Retinal pigment epithelial cell (primary cell): ENCODE results near the gene HIVEP1.
A peak's percentile ranks its signal among the peaks of the same experiment; 100 is the strongest.

ENCODE experiments used
- DNase-seq: peaks from one replicate; pipeline ENCODE4 v3.0.0-alpha.2; 2010; ENCODE audit warnings: low read depth
- H3K4me3 ChIP-seq: 2 replicates; pipeline ENCODE4 v1.5.1; 2011; ENCODE audit warnings: mild to moderate bottlenecking, low read length, control low read depth, moderate library complexity
- TF ChIP-seq, protein P1 (sequence below): conservative IDR thresholded peaks from 2 replicates; pipeline ENCODE4 v1.5.1; 2011; ENCODE audit warnings: low read depth, low read length, control low read depth, inconsistent platforms

The HIVEP1 gene

DNA sequence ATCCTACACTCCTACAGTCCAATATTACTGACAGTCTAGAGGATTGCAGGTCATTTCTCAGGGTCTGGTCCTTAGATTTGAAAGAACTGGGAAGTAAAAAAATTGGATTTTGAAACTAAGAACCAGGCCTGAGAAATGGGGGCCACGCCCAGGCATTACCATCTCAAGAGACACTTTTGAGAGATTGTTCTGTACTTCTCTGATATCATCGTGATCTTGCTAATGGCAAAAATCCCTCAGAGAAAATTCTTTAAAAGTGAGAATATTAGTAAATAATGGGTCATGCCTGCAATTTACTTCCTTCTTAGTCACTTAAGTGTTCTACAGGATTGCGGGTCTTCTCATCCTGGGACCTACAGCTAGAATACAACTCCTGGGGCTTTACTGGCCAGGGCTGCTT, 42.0 kb upstream of the HIVEP1 start:
- DNase-seq, result no peak
- H3K4me3 ChIP-seq, result no peak overlapping the region
- TF ChIP-seq, protein P1, sequence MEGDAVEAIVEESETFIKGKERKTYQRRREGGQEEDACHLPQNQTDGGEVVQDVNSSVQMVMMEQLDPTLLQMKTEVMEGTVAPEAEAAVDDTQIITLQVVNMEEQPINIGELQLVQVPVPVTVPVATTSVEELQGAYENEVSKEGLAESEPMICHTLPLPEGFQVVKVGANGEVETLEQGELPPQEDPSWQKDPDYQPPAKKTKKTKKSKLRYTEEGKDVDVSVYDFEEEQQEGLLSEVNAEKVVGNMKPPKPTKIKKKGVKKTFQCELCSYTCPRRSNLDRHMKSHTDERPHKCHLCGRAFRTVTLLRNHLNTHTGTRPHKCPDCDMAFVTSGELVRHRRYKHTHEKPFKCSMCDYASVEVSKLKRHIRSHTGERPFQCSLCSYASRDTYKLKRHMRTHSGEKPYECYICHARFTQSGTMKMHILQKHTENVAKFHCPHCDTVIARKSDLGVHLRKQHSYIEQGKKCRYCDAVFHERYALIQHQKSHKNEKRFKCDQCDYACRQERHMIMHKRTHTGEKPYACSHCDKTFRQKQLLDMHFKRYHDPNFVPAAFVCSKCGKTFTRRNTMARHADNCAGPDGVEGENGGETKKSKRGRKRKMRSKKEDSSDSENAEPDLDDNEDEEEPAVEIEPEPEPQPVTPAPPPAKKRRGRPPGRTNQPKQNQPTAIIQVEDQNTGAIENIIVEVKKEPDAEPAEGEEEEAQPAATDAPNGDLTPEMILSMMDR, result no peak

DNA sequence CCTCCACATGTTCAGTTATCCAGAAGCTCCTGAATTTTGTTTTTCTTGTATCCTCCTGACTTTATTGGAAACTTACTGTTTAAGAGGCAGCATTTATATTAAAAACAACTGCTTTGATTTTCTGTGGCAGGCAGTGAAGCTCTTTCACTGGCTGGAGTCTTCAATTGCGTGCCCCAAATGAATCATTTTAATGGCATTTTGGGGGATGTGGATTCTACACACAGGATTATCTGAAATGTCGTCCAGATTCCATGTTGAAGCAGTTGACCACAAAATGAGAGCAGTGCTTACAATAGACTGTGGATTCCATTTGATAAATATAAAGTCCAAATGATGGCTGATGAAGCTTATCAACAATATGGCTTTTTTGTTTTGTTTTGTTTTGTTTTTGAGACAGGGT, 41.0 kb upstream of the HIVEP1 start:
- peak; percentile 73 for DNase-seq
- TF ChIP-seq, protein P1, result no peak
- no peak overlapping the region for H3K4me3 ChIP-seq

DNA sequence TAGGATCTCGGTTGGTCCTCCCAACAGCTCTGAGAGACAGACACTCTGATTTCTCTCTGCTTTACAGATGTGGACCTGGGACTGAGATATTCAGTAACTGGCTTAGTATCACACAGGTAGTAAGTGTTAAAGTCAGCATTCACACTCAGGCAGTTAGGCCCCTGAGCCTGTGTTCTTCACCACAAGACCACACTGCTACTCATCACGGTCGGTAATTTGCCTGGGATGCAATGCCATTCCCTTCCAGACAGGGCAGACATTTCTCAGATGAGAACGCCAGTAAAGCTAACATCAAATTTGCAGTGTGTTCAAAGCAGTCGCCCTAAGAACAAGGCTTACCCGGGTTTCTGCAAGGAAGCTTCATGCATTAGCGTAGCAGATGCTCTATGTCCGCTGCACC, 39.8 kb upstream of the HIVEP1 start:
- TF ChIP-seq, protein P1, result no peak
- no peak for DNase-seq
- H3K4me3 ChIP-seq, result no peak overlapping the region

DNA sequence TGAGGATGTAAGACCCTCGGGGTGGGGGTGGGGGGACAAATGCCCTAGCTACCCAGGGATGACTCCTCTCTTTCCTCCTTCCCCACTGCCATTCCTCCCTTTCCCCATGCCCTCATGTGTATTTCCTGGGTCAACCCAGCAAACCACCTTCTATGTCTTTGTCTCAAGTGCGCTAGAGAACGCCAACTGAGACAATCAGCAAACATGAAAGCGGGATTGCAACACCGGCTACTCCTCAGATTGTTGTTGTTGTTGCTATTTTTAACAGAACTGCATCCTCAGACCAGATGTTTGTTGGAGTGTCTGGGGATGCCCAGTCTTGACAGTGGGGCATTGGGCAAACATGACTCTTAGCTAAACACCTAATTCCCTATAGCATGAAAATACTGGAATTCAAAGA, 39.3 kb upstream of the HIVEP1 start:
- TF ChIP-seq, protein P1, result no peak
- H3K4me3 ChIP-seq, result no peak overlapping the region
- DNase-seq, result no peak

DNA sequence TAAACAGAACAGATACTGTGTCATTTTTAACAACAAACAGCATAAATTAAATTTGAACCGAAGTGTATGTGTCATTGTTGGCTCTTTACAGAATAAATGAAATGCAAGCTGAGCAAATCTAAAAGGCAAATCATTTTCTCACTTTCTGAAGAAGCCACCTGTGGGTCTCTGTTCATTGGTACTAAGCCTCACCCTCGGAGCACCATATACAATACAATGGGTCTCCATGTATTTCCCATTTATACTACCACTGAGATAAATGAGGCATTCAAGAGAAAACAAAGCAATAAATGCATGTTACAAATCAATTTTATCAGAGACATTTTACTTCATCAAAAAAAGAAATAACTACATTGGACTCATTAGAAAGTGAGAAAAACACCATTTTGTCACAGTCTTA, 38.9 kb upstream of the HIVEP1 start:
- TF ChIP-seq, protein P1, result no peak
- no peak for DNase-seq
- H3K4me3 ChIP-seq, result no peak overlapping the region

DNA sequence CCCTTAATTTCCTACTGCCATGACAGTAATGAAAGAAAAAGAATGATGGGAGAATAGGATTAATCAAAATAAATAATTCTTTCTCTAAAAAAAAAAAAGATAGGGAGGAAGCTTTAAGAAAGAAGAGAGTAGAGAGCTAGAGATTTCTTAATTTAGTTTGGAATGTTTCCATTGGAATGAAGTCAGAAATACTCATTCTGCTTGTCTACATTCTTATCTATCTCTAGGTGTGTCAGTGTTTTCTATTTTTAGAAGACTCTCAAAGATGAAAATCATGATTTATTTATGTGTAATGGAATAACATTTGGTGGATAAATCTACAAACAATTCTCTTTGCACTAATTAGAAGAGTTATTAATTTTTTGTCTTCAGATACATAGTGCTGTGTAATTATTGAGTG, 38.0 kb upstream of the HIVEP1 start:
- TF ChIP-seq, protein P1, result no peak
- H3K4me3 ChIP-seq, result no peak overlapping the region
- DNase-seq, result no peak

DNA sequence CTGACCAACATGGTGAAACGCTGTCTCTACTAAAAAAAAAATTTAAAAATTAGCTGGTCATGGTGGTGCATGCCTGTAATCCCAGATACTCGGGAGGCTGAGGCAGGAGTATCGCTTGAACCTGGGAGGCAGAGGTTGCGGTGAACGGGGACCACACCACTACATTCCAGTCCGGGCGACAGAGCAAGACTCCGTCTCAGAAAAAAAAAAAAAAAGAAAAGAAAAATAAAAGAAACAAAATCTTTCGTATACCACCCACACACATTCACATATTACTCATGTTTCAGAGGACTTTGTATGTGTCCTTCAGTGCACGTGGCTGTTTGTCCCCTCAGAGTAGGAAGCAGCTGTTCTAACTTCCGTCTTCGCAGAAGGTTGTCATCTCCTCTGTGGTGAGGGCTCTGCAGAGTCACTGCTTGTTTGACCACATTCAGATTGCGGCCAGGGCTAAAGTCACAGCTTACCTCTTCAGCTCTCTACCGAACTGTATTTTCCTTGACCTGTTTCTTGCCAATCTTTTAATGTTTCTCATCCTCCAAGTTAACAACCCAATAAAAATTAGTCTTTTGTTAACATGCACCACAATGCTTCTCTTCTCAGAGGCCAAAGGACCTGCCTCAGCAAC, 36.6 kb upstream of the HIVEP1 start:
- DNase-seq, result no peak
- TF ChIP-seq, protein P1, result no peak
- no peak overlapping the region for H3K4me3 ChIP-seq
